Mucosa of stomach (tissue), 1 donor: ENCODE data around the gene MED23.

Experiments
- H3K27me3 ChIP-seq: one replicate; pipeline ENCODE4 v1.7.0; 2013; ENCODE audit warnings: mild to moderate bottlenecking, low read length; ENCODE audit not compliant: control insufficient read depth, insufficient read depth
- H3K36me3 ChIP-seq: one replicate; pipeline ENCODE4 v1.7.0; 2013; ENCODE audit warnings: low read length; ENCODE audit not compliant: control insufficient read depth, insufficient read depth
- H3K4me1 ChIP-seq: one replicate; pipeline ENCODE4 v1.7.0; 2013; ENCODE audit warnings: mild to moderate bottlenecking, low read length; ENCODE audit not compliant: control insufficient read depth, insufficient read depth
- H3K4me3 ChIP-seq: one replicate; pipeline ENCODE4 v1.7.0; 2013; ENCODE audit warnings: low read length
- H3K9ac ChIP-seq: one replicate; pipeline ENCODE4 v1.7.0; 2013; ENCODE audit warnings: mild to moderate bottlenecking, low read length, moderate library complexity
- H3K9me3 ChIP-seq: one replicate; pipeline ENCODE4 v1.7.0; 2013; ENCODE audit warnings: mild to moderate bottlenecking, low read length, moderate library complexity; ENCODE audit not compliant: control insufficient read depth
- donor health status: Pancreatic carcinoma.

The MED23 gene

DNA sequence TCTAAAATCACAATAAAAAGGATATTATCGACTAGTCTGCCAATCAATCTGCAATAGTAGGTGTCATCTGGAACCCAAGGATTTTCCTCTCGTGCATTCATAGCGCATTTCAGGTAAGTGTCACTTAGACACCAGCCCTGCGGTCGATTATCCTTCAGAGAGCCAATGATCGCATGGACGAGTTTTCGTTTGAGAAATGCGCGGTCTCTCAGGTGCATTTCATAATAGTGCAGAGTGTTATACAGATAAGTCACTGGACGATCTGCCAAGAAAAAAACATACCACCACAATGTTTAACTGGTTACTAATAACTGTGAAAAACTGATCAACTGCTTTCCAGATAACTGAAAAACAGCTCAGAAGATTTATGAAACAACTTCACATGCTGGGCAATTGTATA, 34.0 kb downstream of the MED23 start:
- H3K4me1 ChIP-seq, result no peaks in the 10 kb centered on the region
- H3K9me3 ChIP-seq, result no peaks in the 10 kb centered on the region
- H3K4me3 ChIP-seq, result no peak overlapping the region
- peaks cover 5% of the 10 kb centered on the region for H3K36me3 ChIP-seq
- H3K9ac ChIP-seq, result no peak overlapping the region
- H3K27me3 ChIP-seq, result no peaks in the 10 kb centered on the region

DNA sequence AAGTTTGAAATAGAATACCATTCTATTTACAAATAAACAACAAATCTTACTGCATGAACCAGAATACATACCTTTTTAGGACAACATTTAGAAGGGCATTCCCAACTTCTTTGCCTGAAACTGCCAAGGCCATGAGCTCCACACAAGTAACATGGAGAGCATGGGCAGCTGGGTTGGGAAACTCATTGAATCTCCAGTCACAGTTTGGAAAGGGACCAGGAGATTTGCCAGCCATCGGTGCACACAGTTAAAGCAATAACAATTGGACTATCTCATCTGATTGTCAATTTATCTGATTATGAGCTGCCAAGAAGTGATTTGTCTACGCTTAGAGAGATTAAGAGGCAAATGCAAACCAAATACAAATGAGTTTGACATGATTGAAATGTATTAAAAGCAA, 35.1 kb downstream of the MED23 start:
- H3K4me1 ChIP-seq, result no peaks in the 10 kb centered on the region
- peaks cover 12% of the 10 kb centered on the region for H3K36me3 ChIP-seq
- no peak overlapping the region for H3K9ac ChIP-seq
- no peak overlapping the region for H3K4me3 ChIP-seq
- no peaks in the 10 kb centered on the region for H3K9me3 ChIP-seq
- H3K27me3 ChIP-seq, result no peaks in the 10 kb centered on the region

DNA sequence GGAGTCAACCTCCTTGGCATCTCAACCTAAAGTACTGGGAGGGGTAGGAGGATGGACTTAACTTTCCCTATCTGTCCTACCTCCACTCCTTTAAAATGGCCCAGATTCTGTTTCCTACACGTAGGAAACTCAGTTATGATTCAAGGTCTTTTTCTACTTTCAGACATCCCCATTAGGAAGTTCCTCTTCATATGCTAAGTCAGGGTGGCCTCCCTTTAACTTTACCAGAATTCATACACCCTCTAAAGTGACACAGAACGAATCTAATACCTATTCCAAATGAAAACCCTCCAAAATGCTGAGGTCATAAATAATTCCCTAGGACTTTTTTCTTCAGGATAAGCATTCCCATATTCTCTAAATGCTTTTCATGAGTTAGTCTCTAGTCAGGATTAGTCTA, 39.4 kb downstream of the MED23 start:
- Histone ChIP-seq H3K4me3 (no peak overlapping the region), H3K9me3 (no peaks in the 10 kb centered on the region), H3K4me1 (no peaks in the 10 kb centered on the region), H3K27me3 (no peaks in the 10 kb centered on the region), H3K9ac (no peak overlapping the region), H3K36me3 (peaks cover 10% of the 10 kb centered on the region)

DNA sequence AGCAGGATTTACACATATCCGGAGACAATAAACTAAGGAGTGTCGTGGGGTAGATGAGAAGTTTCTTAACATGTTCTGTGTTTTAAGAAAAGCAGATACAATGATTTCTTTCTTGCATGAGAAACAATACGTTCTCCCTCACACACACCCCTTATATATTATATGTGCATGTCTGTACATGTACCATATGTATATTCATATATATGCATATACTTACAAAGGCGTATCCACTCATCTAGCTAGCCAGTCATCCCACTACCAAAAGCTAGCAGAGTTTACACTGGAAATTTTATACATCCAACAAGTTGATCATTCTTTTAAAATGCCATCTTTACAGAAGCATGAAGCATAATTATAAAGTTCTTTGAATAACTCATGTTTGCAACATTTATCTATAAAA, 40.1 kb downstream of the MED23 start:
- Histone ChIP-seq H3K36me3 (peaks cover 10% of the 10 kb centered on the region), H3K9ac (no peak overlapping the region), H3K4me3 (no peak overlapping the region), H3K4me1 (no peaks in the 10 kb centered on the region), H3K9me3 (no peaks in the 10 kb centered on the region), H3K27me3 (no peaks in the 10 kb centered on the region)

DNA sequence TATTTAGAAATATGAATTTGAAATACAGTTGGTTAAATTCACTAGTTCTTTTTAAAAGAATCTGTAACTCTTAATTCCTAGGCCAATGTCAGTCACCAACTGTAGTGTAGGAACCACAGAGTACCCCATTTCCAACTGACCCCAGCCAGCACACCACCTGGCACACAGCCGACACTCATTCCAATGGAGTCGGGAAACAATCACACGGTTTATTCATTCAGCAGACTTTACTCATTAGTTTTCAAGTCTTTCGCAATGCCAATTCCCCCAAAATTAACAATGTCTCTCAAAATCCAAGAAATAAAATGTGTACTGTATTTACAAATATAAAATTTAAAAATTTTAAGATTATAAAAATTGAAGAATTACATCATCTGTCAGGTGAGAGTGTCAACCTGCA, 41.5 kb downstream of the MED23 start:
- H3K4me3 ChIP-seq, result no peak overlapping the region
- H3K4me1 ChIP-seq, result no peaks in the 10 kb centered on the region
- H3K27me3 ChIP-seq, result no peaks in the 10 kb centered on the region
- H3K9ac ChIP-seq, result no peak overlapping the region
- peaks cover 10% of the 10 kb centered on the region for H3K36me3 ChIP-seq
- no peaks in the 10 kb centered on the region for H3K9me3 ChIP-seq

DNA sequence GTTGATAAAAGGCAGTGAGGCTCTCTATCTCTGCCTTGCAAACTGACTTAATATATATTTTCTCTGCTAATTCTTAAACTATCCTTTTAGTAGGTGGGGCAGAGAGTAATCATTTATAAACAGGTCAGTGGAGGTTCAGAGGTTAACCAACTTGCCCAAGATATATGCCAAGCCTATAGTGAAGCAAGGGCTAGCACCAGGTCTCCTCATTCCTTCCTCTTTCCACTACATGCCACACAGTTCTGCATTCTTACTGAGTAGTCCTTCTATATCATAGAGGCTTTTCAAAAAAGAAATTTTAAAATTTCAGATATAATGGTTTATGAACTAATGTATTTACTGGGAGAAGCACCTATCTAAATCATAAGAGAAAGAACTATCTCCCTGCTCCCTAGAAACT, 46.5 kb downstream of the MED23 start:
- Histone ChIP-seq H3K36me3 (no peaks in the 10 kb centered on the region), H3K27me3 (no peaks in the 10 kb centered on the region), H3K9ac (no peak overlapping the region), H3K4me1 (no peaks in the 10 kb centered on the region), H3K9me3 (no peaks in the 10 kb centered on the region), H3K4me3 (no peak overlapping the region)

DNA sequence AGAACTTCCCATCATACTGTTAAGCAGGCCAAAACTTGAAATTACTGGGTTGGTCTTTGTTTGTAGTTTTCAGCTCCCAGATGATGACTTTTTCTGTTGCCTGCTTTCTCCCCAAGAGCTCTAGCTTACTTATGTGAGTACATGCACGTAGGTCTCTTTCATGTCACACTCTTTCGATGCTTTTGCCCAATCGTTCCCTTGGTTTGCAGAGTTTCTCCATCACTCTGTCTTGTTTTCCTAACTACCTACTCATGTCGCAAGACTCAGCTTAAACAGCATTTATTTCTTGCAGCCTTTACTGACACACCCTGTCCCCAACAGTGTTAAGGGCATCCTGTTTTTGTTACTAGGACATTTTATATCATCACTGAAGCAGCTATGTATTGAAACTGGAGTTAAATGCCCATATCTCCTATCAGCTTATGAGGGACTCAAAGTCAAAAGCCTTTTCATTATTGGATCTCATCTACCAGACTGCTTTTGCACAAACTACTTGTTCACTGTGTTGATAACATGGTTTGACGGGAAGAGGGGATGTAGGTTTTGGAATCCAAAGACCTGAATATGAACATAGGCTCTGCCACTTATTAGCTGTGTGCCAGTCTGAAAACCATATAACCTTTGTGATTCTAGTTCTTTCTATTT, 52.1 kb downstream of the MED23 start:
- H3K4me1 ChIP-seq, result no peaks in the 10 kb centered on the region
- no peaks in the 10 kb centered on the region for H3K9me3 ChIP-seq
- no peak overlapping the region for H3K4me3 ChIP-seq
- H3K36me3 ChIP-seq, result no peaks in the 10 kb centered on the region
- H3K27me3 ChIP-seq, result no peaks in the 10 kb centered on the region
- no peak overlapping the region for H3K9ac ChIP-seq

DNA sequence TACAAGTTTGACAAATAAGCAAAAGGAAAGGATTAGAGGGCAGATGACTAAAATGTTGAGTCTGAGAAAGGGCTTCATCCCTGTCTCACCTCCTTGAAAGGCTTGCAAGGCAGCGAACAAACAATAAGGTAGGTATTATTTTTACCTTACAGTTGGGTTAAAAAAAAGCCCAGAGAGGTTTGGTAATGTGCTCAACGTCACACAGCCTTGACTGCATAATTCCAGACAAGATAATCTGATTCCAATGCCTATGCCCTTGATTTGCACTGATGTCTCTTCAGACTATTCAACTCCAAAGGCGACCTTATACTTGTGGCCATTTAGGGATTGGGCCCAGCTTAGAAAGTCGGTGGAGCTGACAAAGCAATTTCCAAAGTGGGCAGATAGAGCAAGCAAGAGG, 53.4 kb downstream of the MED23 start:
- H3K9me3 ChIP-seq, result no peaks in the 10 kb centered on the region
- no peaks in the 10 kb centered on the region for H3K4me1 ChIP-seq
- H3K9ac ChIP-seq, result no peak overlapping the region
- no peak overlapping the region for H3K4me3 ChIP-seq
- H3K27me3 ChIP-seq, result no peaks in the 10 kb centered on the region
- no peaks in the 10 kb centered on the region for H3K36me3 ChIP-seq

DNA sequence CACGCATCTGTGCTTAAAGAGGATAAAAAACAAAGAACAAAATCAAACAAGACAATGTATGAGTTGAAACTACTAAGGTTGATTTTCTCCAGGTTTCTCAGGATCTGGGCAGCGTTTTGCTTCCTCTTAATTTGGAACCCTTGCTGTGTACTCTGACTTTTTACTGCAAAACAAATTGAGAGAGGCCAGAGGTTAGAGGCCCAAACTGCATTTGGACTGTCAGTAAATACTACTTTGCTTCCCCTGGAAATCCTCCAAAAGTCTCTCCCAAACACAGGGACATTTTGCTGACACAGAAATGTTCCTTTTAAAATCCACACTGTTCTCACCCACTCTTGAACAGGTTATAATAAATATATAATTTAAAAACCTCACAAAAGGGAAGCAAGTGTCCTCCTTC, 53.9 kb downstream of the MED23 start:
- Histone ChIP-seq H3K4me1 (no peaks in the 10 kb centered on the region), H3K27me3 (no peaks in the 10 kb centered on the region), H3K4me3 (no peak overlapping the region), H3K36me3 (no peaks in the 10 kb centered on the region), H3K9ac (no peak overlapping the region), H3K9me3 (no peaks in the 10 kb centered on the region)

DNA sequence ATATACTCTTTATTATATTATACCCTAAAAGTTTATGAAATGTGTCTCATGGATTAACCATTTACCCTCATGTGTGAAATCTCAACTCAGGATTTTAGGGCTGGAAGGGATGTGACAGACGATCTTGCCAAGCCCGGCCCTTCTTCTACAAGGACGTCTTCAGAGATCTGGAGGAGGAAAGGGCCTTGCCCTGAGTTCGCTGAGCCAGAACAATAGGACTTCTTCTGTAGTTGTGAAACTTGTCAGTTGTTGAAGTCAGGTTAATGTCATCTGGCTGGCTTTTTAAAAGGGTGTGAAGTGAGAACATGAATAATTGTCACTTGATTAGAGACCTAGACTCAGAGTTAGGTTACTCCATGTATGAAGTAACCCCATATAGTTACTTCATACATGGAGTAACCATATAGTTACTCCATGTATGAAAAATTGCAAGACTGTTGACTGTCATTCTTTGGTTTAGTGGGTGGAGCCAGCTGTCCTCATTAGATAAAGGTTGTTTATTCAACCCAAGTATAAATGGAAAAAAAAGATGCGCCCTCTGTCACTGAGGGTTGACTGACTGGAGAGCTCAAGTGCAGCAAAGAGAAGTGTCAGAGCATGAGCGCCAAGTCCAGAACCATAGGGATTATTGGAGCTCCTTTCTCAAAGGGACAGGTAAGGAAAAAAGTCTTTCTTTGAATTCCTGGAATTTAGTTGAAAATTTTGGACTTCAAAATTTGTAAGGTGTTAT, 55.2 kb downstream of the MED23 start, which contains the start of gene ARG1:
TSS of gene ARG1 (plus strand) at position 541 of the 730 bp plus-strand sequence. CDS start at position 598, 57 bp downstream.
- Histone ChIP-seq H3K27me3 (no peaks in the 10 kb centered on the region), H3K4me1 (no peaks in the 10 kb centered on the region), H3K9me3 (no peaks in the 10 kb centered on the region), H3K36me3 (no peaks in the 10 kb centered on the region), H3K4me3 (no peak within 1 kb of the TSS), H3K9ac (no peak within 1 kb of the TSS)

DNA sequence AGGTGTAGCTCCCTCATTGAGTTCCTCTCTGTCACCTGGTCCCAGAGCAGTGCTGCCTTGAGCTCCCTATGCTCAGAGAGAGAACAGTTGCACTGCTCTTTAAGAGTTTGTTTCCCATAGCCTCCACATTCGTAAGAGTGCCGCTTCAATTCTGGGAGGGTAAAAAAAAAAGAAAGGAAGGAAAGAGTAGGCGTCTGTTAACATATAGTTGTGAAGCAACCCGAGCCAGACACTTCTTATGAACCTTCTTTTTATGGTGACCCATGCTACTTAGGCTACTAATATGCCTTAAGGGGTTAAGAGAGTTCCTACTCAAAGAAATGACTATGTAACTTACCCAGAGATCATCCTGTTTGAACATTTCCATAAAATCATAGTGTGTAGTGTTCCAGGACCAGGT, 59.3 kb downstream of the MED23 start:
- Histone ChIP-seq H3K36me3 (no peaks in the 10 kb centered on the region), H3K4me1 (no peaks in the 10 kb centered on the region), H3K4me3 (no peak overlapping the region), H3K9ac (no peak overlapping the region), H3K9me3 (no peaks in the 10 kb centered on the region), H3K27me3 (no peaks in the 10 kb centered on the region)

DNA sequence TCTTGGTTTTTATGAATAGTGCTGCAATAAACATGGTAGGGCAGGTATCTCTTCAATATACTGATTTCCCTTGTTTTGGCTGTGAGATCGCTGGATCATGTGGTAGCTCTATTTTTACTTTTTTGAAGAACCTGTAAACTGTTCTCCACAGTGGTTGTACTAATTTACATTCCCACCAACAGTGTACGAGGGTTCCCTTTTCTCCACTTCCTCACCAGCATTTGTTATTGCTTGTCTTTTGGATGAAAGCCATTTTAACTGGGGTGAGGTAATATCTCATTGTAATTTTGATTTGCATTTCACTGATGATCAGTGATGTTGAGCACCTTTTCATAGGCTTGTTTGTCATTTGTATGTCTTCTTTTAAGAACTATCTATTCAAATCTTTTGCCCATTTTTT, 63.0 kb downstream of the MED23 start:
- H3K9me3 ChIP-seq, result no peaks in the 10 kb centered on the region
- no peaks in the 10 kb centered on the region for H3K4me1 ChIP-seq
- H3K4me3 ChIP-seq, result no peak overlapping the region
- no peak overlapping the region for H3K9ac ChIP-seq
- H3K36me3 ChIP-seq, result no peaks in the 10 kb centered on the region
- no peaks in the 10 kb centered on the region for H3K27me3 ChIP-seq
